Eye (tissue), 1 donor: ENCODE measurements around the gene CHRNA4.

ENCODE experiments used
- DNase-seq: peaks from one replicate; pipeline ENCODE4 v3.0.0-alpha.2; 2015

Gene CHRNA4

GRCh38 chr20:63318391-63319163 lies 42.6 kb downstream of the CHRNA4 start:
- DNase-seq: no peak

- no peak for DNase-seq
These were observed 43.4 kb downstream of the CHRNA4 start for GRCh38 chr20:63317601-63318291.

- no peak for DNase-seq
These were observed 44.1 kb downstream of the CHRNA4 start for GRCh38 chr20:63317061-63317460.

- DNase-seq: no peak
These were observed 44.6 kb downstream of the CHRNA4 start for GRCh38 chr20:63316502-63316921.

GRCh38 chr20:63315731-63316491 lies 45.2 kb downstream of the CHRNA4 start:
- no peak for DNase-seq

- DNase-seq: no peak
These were observed 45.9 kb downstream of the CHRNA4 start for GRCh38 chr20:63315240-63315689.

GRCh38 chr20:63314566-63315239 lies 46.4 kb downstream of the CHRNA4 start:
- no peak for DNase-seq

GRCh38 chr20:63314015-63314471 lies 47.1 kb downstream of the CHRNA4 start:
- no peak for DNase-seq

- DNase-seq: no peak
These were observed 47.7 kb downstream of the CHRNA4 start for GRCh38 chr20:63313349-63314014.

- DNase-seq: no peak
These were observed 48.3 kb downstream of the CHRNA4 start for GRCh38 chr20:63312690-63313348.

GRCh38 chr20:63312273-63312672 lies 48.9 kb downstream of the CHRNA4 start:
- no peak for DNase-seq

- DNase-seq: no peak
These were observed 49.3 kb downstream of the CHRNA4 start for GRCh38 chr20:63311833-63312243.

GRCh38 chr20:63311186-63311832 lies 49.8 kb downstream of the CHRNA4 start:
- DNase-seq: no peak

- no peak for DNase-seq
These were observed 50.7 kb downstream of the CHRNA4 start for GRCh38 chr20:63310265-63310991.

GRCh38 chr20:63309261-63310071 lies 51.7 kb downstream of the CHRNA4 start:
- peak; percentile 85 for DNase-seq

GRCh38 chr20:63308218-63308911 lies 52.8 kb downstream of the CHRNA4 start:
- no peak for DNase-seq

GRCh38 chr20:63307538-63308217 lies 53.5 kb downstream of the CHRNA4 start:
- no peak for DNase-seq
